ENCODE measurements around the gene PBLD.
A peak's percentile ranks its signal among the peaks of the same experiment; 100 is the strongest.

Gene PBLD

GRCh38 chr10:68332259-68333057, at the start of gene PBLD:
Gene PBLD, minus strand, starts transcription at chr10:68332928. Its CDS starts 26,084 bp downstream, at chr10:68306844.
- peak; percentile 51 for DNase-seq (ENCODE audit: low spot score)

- no peak for DNase-seq (ENCODE audit: low spot score)
Measured at GRCh38 chr10:68371604-68372003, 38.9 kb upstream of the PBLD start.

GRCh38 chr10:68367121-68367520, 34.4 kb upstream of the PBLD start:
- no peak for DNase-seq (ENCODE audit: low spot score)

GRCh38 chr10:68366600-68366999, 33.9 kb upstream of the PBLD start:
- DNase-seq (ENCODE audit: low spot score), result no peak

- DNase-seq (ENCODE audit: low spot score), result no peak
Measured at GRCh38 chr10:68365611-68366010, 32.9 kb upstream of the PBLD start.

DNA sequence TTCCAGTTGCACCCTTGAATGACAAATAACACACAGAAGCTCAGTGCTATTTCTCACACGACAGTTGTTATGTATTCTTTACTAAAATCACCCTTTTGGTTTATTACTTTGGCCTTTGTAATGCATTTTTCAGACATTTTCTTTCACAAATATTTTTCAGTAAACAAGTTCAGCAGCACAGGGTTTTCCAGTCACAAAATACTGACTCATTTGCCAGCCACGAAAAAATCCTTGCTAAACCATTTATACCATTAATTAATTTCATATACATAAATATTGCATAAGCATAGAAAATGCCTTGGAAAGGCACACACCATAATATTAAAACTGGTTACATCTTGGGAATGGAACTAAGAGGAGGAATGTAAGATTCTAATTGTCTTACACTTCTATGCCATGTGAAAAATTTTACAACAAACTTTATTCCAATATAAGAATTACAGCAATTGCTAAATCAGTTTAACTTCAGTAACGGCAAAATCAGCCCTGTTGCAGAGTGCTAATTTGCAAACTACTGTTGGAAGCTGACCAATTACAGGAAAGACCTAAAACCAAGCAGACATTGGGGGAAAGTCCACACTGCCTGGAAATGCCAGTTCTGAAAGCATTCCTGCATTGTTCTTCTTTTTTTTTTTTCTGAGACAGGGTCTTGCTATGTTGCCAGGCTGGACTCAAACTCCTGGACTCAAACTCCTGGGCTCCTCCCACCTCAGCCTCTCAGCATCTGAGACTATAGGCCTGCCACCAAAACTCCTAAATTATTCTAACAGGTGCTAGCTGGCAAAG, 31.6 kb upstream of the PBLD start:
- no peak for DNase-seq (ENCODE audit: low spot score)

DNA sequence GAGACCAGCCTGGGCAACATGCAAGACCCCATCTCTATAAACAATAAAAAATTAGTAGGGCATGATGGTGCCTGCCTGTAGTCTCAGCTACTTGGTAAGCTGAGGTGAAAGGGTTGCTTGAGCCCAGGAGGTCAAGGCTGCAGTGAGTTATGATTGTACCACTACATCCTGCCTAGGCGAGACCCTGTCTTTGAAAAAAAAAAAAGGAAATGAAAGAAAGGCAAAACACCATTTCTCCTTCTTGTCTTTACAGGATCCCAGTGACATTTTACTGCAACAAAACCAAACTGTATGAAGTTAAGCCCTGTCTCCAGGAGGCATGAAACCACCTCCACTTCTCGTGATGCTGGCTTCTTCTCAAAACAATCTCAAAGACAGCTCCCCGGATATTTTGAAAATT, 29.9 kb upstream of the PBLD start:
- DNase-seq (ENCODE audit: low spot score), result no peak

DNA sequence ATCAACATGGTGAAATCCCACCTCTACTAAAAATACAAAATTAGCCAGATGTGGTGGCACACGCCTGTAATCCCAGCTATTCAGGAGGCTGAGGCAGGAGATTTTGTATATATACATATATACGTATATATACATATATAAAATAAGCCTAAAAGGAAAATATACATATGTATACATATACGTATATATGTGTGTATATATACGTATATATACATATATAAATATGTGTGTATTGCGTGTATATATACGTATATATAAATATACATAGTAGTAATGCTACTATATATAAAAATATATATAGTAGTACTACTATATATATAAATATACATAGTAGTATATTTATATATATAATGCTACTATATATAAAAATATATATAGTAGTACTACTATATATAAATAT, 26.5 kb upstream of the PBLD start:
- DNase-seq (ENCODE audit: low spot score), result no peak

DNA sequence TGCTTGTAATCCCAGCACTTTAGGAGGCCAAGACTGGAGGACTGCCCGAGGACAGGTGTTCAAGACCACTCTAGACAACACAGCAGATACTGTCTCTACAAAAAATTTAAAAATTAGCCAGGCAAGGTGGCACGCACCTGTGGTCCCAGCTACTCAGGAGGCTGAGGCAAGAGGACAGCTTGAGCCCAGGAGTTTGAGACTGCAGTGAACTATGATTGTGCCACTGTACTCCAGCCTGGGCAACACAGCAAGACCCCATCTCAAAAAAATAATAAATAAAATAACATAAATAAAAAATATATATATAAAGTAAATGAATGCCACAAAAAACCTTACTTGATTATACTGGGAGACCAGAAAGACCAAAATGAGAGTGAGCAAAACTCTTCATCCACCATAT, 20.8 kb upstream of the PBLD start:
- DNase-seq (ENCODE audit: low spot score), result no peak

DNA sequence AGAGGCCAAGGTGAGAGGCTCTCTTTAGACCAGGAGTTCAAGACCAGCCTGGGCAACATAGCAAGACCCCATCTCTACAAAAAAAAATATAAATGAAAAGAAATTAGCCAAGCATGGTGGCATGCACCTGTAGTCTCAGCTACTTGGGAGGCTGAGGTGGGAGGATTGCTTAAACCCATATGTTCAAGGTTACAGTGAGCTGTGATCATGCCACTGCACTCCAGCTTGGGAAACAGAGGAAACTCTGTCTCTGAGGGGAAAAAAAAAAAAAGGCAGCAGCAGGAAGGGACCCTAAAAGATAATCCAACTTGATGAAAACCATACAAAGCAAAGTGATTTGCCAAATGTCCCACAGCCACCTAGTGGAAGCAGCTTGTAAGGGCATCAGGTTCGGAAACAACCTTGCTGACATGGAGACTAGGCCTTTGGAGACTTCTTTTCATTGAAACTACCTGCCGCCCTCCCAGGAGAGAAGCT, 15.6 kb upstream of the PBLD start:
- DNase-seq (ENCODE audit: low spot score), result peak; percentile 19

GRCh38 chr10:68346774-68347173, 14.0 kb upstream of the PBLD start:
- DNase-seq (ENCODE audit: low spot score), result no peak

DNA sequence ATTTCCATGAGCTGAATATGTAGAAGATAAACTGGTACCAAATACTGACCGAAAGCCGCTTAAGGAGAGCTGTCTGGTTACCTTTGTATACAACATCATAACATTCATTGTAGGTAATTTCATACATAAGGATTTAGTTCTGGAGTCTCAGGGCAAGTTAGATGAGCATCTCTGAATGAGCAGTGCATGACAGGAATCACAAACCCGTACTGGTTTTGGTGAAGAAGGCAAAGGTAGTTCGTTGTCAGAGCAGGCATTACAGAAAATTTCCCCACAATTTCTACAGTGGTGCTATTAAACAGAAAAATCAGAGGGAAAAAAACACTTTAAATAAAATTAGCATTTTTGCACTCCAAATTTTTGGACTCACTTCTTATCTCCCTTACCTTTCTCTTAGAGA, 12.9 kb upstream of the PBLD start:
- DNase-seq (ENCODE audit: low spot score), result no peak

DNA sequence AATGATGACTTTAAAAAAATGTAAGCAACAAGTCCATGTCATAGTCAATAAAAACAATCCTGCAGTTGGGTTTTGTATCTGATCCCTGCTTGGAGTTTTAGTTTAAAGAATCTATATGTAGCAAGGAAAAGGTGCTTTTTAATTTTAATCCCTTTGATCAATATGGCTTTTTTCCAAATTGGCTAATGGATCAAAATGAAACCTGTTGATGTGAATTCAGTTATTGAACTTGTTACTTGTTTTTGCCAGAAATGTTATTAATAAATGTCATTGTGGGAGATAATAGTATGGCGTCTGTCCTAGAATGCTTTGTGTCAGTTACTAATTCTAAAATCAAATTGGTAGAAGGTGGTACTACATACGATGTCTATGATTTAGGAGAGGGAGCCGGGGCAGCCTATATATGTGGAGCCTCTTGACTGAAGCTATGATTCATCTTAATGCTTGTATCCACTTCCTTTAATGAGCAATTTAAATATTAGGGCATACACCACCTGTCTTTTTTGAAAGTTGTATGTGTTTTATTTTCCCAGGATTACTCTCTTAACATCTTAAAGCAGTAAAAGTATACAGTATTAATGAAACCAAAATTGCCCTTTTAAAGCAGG, 10.3 kb upstream of the PBLD start:
- no peak for DNase-seq (ENCODE audit: low spot score)

DNA sequence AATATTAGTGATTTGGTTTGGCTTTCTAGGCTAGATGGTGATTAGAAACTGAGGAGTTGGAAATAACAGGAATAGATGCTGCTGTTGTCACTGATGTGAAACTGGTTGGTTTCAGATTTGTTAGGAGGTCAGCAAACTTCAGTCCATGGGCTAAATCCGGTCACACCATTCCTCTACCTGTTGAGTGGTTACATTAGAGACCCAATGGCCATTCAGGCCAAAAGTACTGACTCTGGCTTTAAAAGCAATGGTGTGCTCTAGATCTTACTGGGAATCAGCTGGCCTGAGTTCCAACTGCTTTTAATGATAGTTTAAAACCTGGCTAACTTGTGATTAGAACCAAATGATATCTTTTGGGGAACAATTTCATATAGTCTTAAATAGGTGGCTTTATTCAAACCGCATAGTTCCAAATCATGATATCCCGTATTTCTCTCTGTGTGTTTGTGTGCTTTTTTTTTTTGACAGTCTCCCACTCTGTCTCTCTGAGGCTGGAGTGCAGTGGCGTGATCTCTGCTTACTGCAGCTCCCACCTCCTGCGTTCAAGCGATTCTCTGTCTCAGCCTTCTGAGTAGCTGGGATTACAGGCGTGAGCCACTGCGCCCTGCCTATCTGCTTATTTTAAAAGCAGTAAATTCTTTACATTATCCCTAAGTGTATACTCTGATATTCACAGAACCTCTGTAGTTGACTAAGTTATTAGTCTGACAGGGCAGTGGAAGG, 7.8 kb upstream of the PBLD start:
- no peak for DNase-seq (ENCODE audit: low spot score)

DNA sequence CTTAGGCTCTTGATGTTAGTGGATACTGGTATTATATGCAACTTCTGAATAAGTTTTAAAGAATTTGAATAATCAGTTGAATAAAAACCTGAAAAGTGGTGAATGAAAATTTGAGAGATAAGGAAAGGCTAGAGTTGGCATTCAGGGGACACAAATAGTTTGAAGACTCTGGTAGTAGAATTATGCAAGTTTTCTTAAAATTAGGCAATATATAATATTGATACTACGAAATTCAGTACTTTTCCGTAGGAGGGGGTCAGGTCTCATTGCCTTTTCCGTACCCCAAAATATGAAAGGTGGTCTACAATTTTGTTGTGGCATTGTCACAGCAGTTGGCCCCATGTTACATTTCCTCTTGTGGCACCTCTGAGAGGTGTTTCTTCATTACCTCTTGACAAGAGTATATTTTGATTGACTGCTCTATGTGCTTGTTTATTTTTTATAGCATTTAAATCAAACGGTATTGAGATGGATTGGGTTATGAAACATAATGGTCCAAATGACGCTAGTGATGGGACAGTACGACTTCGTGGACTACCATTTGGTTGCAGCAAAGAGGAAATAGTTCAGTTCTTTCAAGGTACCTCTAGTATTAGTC, 4.1 kb upstream of the PBLD start:
- no peak for DNase-seq (ENCODE audit: low spot score)

DNA sequence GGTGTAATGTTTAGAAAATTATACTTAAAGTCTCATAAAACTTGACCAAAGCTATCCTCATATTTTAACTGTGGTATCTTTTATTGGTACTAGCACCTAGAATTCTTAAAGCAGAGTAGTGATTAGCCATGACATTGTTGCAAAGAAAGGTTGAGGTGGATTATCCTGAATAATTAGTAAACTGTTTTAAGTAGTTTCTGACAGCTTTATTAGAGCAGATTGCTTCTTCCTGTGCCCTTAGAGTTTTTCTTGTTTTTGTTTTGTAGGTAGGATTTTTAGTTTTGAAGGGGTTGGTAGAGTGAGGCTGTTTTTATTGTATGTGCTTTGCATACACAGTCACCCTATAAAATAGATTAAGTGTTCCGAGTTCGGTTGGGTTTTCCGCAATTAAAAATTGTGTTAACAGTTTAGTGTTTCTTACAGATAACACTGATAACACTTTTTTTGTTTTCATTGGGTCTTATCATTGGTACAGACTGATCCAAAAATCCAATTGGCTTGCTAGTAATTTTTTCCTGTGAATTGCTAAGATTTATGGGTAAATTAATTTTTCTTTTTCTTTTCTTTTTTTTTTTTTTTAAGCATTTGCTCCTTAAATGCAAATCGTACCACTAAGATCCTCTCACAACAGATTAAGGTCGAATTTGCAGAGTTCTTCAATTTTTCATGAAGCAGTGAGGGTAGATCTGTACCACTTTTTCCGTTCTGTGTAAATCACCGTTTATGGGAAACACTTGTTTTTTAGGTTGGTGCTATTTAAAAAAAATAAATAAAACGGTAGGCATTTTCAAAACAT, 2.1 kb upstream of the PBLD start:
- no peak for DNase-seq (ENCODE audit: low spot score)

DNA sequence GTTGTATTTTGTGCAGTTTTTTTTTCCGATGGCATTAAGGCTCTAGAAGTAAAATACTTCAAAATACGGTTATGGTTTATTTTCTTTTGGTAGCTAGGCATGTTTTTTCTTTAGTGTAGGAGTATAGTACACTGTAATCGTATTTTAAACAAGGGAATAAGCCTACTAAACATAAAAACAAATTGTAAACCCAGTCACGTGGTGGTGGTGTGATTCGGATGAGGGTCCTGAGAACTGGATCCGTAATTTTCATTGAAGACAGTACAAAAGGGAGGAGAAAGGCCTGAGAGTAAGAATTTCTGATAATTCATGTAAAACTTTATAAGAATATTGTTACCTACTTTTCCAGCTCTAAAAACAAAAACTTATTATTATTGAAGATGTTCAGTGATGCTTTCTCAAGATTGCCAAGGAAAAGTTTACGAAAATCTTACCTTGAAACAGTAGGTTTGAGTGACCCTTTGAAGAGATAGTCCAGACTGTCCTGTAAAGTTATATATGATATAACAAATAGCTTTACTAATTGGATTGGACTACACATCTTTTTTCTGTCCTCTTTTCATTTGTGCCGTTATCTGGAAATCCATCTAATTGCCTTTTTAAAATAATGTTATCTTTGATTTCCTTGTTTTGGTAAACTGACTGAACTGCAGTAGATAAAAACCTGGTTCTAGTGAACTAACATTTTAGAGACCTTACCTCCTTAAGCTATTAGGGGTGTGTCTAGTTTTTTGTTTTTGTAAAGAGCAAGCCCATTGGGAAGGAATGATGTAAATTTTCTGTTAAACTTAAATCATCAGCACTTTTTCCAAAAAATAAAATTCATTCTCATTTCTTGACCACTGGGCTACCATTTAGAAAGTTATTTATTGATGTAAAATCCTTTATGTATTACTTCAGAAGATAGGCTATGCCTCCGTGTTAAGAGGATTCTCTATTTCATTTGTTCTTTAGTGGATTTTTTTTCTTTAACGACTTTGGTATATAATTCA, 1.0 kb upstream of the PBLD start:
- DNase-seq (ENCODE audit: low spot score), result no peak

DNA sequence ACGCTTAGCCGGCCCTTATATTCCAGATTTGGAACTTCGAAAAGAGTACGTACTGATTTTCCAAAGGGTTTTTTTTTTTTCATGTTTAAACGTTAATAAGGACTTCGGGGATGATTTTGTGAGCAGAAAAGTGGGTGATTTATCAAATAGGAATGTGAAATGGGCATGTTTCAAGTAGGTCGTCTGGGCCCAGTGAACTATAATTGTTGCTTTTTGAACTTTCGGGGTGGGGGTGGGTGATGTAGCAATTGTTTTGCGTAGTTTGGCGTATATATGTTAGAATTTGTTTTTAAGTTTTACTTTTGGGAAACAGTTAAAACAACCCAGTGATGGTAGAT, 299 bp upstream of the PBLD start:
- DNase-seq (ENCODE audit: low spot score), result peak; percentile 14

DNA sequence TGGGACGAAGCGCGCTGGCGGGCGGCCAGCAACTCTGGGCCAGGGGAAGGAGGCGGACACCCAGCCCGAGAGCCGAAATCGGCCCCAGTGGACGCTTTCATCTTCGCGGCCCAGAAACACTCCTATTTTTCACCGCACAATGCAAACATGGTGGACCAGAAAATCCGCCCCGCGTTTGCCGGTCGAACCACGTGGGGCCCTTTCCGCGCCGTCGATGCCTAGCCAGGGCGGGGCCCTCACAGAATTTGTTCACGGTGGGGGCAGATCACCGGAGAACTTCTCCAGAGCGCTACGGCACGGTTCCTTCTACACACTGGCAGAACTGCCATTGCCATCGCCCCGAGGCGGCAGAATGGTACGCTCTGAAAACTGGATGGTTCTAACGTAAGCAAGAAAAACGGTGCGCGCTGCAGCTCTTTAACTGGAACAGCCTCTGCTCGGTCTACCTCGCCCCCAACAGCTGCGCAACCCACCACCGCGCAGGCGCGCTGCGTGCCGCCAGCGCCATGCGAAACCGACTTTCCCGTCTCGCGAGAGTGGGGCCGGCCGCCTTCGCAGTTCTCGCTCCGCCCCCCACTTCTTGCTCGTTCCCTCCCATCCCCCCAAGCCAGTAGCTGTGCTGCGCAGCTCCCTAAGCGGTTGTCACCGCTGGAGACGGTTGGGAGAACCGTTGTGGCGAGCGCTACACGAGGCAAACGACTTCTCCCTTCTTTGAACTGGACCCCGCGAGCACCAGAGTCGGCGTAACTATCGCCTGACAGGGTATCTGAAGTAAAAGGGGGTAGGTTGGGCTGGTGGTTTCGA, 1.1 kb downstream of the PBLD start, which contains the start of gene HNRNPH3:
TSS of gene HNRNPH3 (plus strand) at position 610 of the 804 bp plus-strand sequence. CDS start 5,158 bp downstream, outside the sequence.
- peak; percentile 94 for DNase-seq (ENCODE audit: low spot score)

Data from hepatic stellate cell (primary cell).